ENCODE data around the gene FCGR3A.
"Not testable (repeated sequence)": the region's sequence is repeated elsewhere in the genome, so short reads cannot be mapped to it uniquely, and the experiment has no call there.

The FCGR3A gene

DNA sequence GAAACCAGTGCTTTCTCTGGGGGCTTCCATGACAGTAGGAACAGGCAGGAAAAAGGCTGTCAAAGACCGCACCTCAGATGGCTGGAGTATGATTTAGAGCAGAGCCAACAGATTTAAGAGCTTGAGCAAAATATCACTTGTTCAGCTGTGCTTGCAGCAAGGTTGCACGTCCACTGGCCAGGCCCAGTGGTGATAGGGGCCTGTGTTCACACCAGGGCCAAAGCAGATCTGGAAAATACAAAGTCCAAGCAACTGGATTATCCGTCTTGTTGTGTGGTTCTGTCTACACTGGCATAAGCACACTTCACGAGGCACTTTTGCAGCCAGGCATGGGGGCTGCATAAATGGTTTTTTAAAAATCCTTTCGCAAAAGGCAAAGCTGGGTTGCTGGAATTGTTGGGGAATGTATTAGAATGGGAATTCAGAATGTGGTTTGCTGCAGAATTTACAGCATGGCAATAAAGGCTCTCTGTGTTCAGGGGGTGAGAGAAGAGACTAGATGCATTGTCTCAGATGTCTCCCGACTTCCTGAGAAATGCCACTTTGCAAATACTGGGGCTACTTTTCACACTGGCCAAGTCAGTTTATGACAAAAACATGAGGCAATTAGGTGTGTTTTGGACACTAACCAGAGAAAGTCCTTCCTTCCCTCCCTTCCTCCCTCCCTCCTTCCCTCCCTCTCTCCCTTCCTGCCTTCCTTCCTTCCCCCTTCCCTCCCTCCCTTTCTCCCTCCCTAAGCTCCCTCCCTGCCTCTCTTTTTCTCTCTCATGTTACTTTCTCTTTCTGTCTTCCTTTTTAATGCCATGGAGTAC, 36.8 kb downstream of the FCGR3A start:
- not testable (repeated sequence) for H3K4me1 ChIP-seq (ENCODE audit: control insufficient read depth in 1 of 2, insufficient read depth in 2 of 2, low read length in 2 of 2); H3K4me3 ChIP-seq (ENCODE audit: low read depth in 1 of 2, low read length in 2 of 2); H3K9me3 ChIP-seq (ENCODE audit: control insufficient read depth in 1 of 2, low read length in 2 of 2); H3K9ac ChIP-seq (ENCODE audit: low read depth in 1 of 2, low read length in 2 of 2); H3K27ac ChIP-seq (ENCODE audit: low read depth, low read length); H3K36me3 ChIP-seq (ENCODE audit: control insufficient read depth in 1 of 2, insufficient read depth in 2 of 2, low read length in 2 of 2); H3K27me3 ChIP-seq (ENCODE audit: control insufficient read depth in 1 of 2, insufficient read depth in 2 of 2, low read length in 2 of 2)

- H3K36me3 ChIP-seq (ENCODE audit: control insufficient read depth in 1 of 2, insufficient read depth in 2 of 2, low read length in 2 of 2) = no peaks in the 10 kb centered on the region
- H3K27ac ChIP-seq (ENCODE audit: low read depth, low read length) = no peak overlapping the region
- no peak overlapping the region for H3K9ac ChIP-seq (ENCODE audit: low read depth in 1 of 2, low read length in 2 of 2)
- H3K9me3 ChIP-seq (ENCODE audit: control insufficient read depth in 1 of 2, low read length in 2 of 2) = no peaks in the 10 kb centered on the region
- H3K4me3 ChIP-seq (ENCODE audit: low read depth in 1 of 2, low read length in 2 of 2) = no peak overlapping the region
- H3K27me3 ChIP-seq (ENCODE audit: control insufficient read depth in 1 of 2, insufficient read depth in 2 of 2, low read length in 2 of 2) = peaks cover 0 to 2% of the 10 kb centered on the region in 2 donors
- peaks cover 0 to 7% of the 10 kb centered on the region in 2 donors for H3K4me1 ChIP-seq (ENCODE audit: control insufficient read depth in 1 of 2, insufficient read depth in 2 of 2, low read length in 2 of 2)
Measured at GRCh38 chr1:161511756-161512060, 37.9 kb downstream of the FCGR3A start.

- no peak overlapping the region for H3K27ac ChIP-seq (ENCODE audit: low read depth, low read length)
Measured at GRCh38 chr1:161511018-161511755, 38.4 kb downstream of the FCGR3A start.

DNA sequence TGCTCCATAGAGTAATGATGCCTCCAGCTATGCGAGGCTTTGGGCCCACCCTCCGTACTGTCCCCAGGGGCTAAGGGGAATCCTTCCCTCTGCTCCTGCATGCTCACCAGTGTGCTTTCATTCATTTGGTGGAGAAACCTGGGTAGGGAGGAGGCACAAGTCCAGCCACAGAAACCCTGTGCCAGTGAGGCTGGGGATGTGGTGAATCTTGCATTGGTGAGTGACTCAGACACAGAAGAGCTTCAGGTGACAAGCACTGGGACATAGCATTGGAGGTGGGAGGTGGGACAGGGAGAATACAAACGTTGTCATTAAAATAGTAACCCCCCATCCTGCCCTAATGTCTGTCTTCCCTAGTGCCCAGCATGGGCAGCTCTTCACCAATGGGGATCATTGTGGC, 39.1 kb downstream of the FCGR3A start:
- no peaks in the 10 kb centered on the region for H3K9me3 ChIP-seq (ENCODE audit: control insufficient read depth in 1 of 2, low read length in 2 of 2)
- no peak overlapping the region for H3K4me3 ChIP-seq (ENCODE audit: low read depth in 1 of 2, low read length in 2 of 2)
- H3K27ac ChIP-seq (ENCODE audit: low read depth, low read length) = no peak overlapping the region
- no peak overlapping the region for H3K9ac ChIP-seq (ENCODE audit: low read depth in 1 of 2, low read length in 2 of 2)
- peaks cover 0 to 7% of the 10 kb centered on the region in 2 donors for H3K4me1 ChIP-seq (ENCODE audit: control insufficient read depth in 1 of 2, insufficient read depth in 2 of 2, low read length in 2 of 2)
- H3K36me3 ChIP-seq (ENCODE audit: control insufficient read depth in 1 of 2, insufficient read depth in 2 of 2, low read length in 2 of 2) = no peaks in the 10 kb centered on the region
- H3K27me3 ChIP-seq (ENCODE audit: control insufficient read depth in 1 of 2, insufficient read depth in 2 of 2, low read length in 2 of 2) = peaks cover 0 to 4% of the 10 kb centered on the region in 2 donors

More at GRCh38 chr1:161511018-161511755, 38.4 kb downstream of the FCGR3A start:
- peaks cover 0 to 7% of the 10 kb centered on the region in 2 donors for H3K4me1 ChIP-seq (ENCODE audit: control insufficient read depth in 1 of 2, insufficient read depth in 2 of 2, low read length in 2 of 2)
- H3K9me3 ChIP-seq (ENCODE audit: control insufficient read depth in 1 of 2, low read length in 2 of 2) = no peaks in the 10 kb centered on the region
- H3K27me3 ChIP-seq (ENCODE audit: control insufficient read depth in 1 of 2, insufficient read depth in 2 of 2, low read length in 2 of 2) = peaks cover 0 to 4% of the 10 kb centered on the region in 2 donors
- H3K4me3 ChIP-seq (ENCODE audit: low read depth in 1 of 2, low read length in 2 of 2) = no peak overlapping the region
- H3K9ac ChIP-seq (ENCODE audit: low read depth in 1 of 2, low read length in 2 of 2) = no peak overlapping the region
- H3K36me3 ChIP-seq (ENCODE audit: control insufficient read depth in 1 of 2, insufficient read depth in 2 of 2, low read length in 2 of 2) = no peaks in the 10 kb centered on the region

GRCh38 chr1:161506336-161507223, 43.0 kb downstream of the FCGR3A start:
- H3K9ac ChIP-seq (ENCODE audit: low read depth in 1 of 2, low read length in 2 of 2) = no peak overlapping the region
- no peaks in the 10 kb centered on the region for H3K36me3 ChIP-seq (ENCODE audit: control insufficient read depth in 1 of 2, insufficient read depth in 2 of 2, low read length in 2 of 2)
- no peak overlapping the region for H3K27ac ChIP-seq (ENCODE audit: low read depth, low read length)
- H3K4me1 ChIP-seq (ENCODE audit: control insufficient read depth in 1 of 2, insufficient read depth in 2 of 2, low read length in 2 of 2) = no peaks in the 10 kb centered on the region
- H3K27me3 ChIP-seq (ENCODE audit: control insufficient read depth in 1 of 2, insufficient read depth in 2 of 2, low read length in 2 of 2) = peaks cover 0 to 9% of the 10 kb centered on the region in 2 donors
- peak overlapping the region; percentile 11 to 36 for H3K4me3 ChIP-seq (ENCODE audit: low read depth in 1 of 2, low read length in 2 of 2)
- H3K9me3 ChIP-seq (ENCODE audit: control insufficient read depth in 1 of 2, low read length in 2 of 2) = no peaks in the 10 kb centered on the region

DNA sequence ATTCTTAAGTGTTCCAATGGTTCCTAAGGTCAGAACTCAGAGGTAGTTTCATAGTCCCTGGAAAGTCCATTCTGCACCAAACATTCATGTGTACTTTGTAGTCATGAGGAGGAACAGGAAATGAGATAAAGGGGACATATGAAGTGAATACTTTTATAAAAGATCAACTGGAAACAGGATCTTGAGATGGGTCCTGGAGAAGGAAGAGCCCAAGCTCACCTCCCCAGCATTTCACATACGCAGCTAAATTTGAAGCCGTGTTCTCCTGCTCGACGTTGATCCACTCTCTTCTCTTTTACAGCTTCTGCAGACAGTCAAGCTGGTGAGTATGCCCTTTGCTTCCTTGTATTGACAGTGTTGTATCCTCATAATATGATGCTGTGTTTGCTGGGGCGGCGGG, 43.9 kb downstream of the FCGR3A start:
- Histone ChIP-seq H3K4me1 (ENCODE audit: control insufficient read depth in 1 of 2, insufficient read depth in 2 of 2, low read length in 2 of 2) (no peaks in the 10 kb centered on the region), H3K27me3 (ENCODE audit: control insufficient read depth in 1 of 2, insufficient read depth in 2 of 2, low read length in 2 of 2) (peaks cover 0 to 9% of the 10 kb centered on the region in 2 donors), H3K27ac (ENCODE audit: low read depth, low read length) (peak overlapping the region; percentile 8), H3K9ac (ENCODE audit: low read depth in 1 of 2, low read length in 2 of 2) (no peak overlapping the region), H3K4me3 (ENCODE audit: low read depth in 1 of 2, low read length in 2 of 2) (peak overlapping the region in 1 of 2 donors; percentile 41), H3K36me3 (ENCODE audit: control insufficient read depth in 1 of 2, insufficient read depth in 2 of 2, low read length in 2 of 2) (no peaks in the 10 kb centered on the region), H3K9me3 (ENCODE audit: control insufficient read depth in 1 of 2, low read length in 2 of 2) (no peaks in the 10 kb centered on the region)

- Histone ChIP-seq H3K27me3 (ENCODE audit: control insufficient read depth in 1 of 2, insufficient read depth in 2 of 2, low read length in 2 of 2) (peaks cover 0 to 9% of the 10 kb centered on the region in 2 donors), H3K4me1 (ENCODE audit: control insufficient read depth in 1 of 2, insufficient read depth in 2 of 2, low read length in 2 of 2) (no peaks in the 10 kb centered on the region), H3K9me3 (ENCODE audit: control insufficient read depth in 1 of 2, low read length in 2 of 2) (no peaks in the 10 kb centered on the region), H3K4me3 (ENCODE audit: low read depth in 1 of 2, low read length in 2 of 2) (no peak overlapping the region), H3K36me3 (ENCODE audit: control insufficient read depth in 1 of 2, insufficient read depth in 2 of 2, low read length in 2 of 2) (no peaks in the 10 kb centered on the region), H3K9ac (ENCODE audit: low read depth in 1 of 2, low read length in 2 of 2) (no peak overlapping the region), H3K27ac (ENCODE audit: low read depth, low read length) (no peak overlapping the region)
Measured at GRCh38 chr1:161503394-161503748, 46.2 kb downstream of the FCGR3A start.

DNA sequence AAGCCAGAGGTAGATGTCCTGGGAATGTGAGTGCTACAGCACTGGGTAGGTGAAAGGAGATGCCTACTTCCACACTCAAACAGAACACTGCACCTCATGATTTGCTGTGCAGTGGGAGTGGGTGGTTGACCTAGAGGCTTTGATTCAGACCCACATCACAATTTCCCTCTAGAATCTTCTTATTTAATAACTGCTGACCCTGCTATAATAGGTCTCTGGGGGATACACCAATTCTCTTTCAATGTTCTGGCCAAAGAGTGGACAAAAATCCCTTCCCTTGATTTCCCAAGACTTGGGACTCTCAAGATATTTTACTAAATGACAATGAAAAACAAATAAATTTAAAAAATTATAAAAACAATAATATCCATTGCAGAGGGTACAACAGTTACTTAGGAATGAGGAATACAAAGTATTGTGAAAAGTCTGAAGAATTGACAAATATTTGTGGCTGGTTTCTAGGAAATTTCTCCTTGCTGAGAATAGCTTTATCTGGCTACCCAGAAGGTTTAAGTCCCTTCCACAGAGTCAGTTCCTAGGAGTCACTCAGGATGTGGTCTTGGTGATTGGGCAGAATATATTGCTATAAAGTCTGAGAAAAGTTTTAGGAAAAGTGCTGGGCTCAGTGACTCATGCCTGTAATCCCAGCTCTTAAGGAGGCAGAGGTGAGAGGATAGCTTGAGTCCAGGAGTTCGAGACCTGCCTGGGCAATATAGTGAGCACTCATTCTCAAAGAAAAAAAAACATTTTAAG, 46.8 kb downstream of the FCGR3A start:
- H3K27me3 ChIP-seq (ENCODE audit: control insufficient read depth in 1 of 2, insufficient read depth in 2 of 2, low read length in 2 of 2) = peaks cover 0 to 9% of the 10 kb centered on the region in 2 donors
- H3K4me1 ChIP-seq (ENCODE audit: control insufficient read depth in 1 of 2, insufficient read depth in 2 of 2, low read length in 2 of 2) = no peaks in the 10 kb centered on the region
- no peaks in the 10 kb centered on the region for H3K9me3 ChIP-seq (ENCODE audit: control insufficient read depth in 1 of 2, low read length in 2 of 2)
- no peaks in the 10 kb centered on the region for H3K36me3 ChIP-seq (ENCODE audit: control insufficient read depth in 1 of 2, insufficient read depth in 2 of 2, low read length in 2 of 2)
- no peak overlapping the region for H3K27ac ChIP-seq (ENCODE audit: low read depth, low read length)
- no peak overlapping the region for H3K4me3 ChIP-seq (ENCODE audit: low read depth in 1 of 2, low read length in 2 of 2)
- H3K9ac ChIP-seq (ENCODE audit: low read depth in 1 of 2, low read length in 2 of 2) = no peak overlapping the region

DNA sequence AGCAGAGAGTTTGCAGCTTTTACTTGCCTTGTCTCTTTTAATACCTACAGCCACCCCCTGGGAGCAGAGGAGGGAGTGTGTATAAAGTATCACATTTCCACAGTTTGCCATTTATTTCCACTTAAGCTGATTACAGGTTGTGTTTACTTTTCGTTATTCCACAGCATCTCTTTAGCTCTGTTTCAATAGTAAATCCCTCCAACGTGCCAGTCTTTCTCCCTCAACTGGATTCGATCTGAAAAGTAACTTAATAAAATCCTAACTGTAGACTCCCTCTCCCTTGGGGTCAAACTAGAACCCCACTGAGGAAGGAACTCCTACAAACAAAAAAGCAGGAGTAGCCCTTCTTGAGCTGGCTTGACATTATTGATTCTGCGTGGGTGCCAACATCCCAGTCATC, 47.4 kb downstream of the FCGR3A start:
- Histone ChIP-seq H3K4me3 (ENCODE audit: low read depth in 1 of 2, low read length in 2 of 2) (no peak overlapping the region), H3K36me3 (ENCODE audit: control insufficient read depth in 1 of 2, insufficient read depth in 2 of 2, low read length in 2 of 2) (no peaks in the 10 kb centered on the region), H3K9me3 (ENCODE audit: control insufficient read depth in 1 of 2, low read length in 2 of 2) (no peaks in the 10 kb centered on the region), H3K27me3 (ENCODE audit: control insufficient read depth in 1 of 2, insufficient read depth in 2 of 2, low read length in 2 of 2) (peaks cover 0 to 9% of the 10 kb centered on the region in 2 donors), H3K9ac (ENCODE audit: low read depth in 1 of 2, low read length in 2 of 2) (no peak overlapping the region), H3K4me1 (ENCODE audit: control insufficient read depth in 1 of 2, insufficient read depth in 2 of 2, low read length in 2 of 2) (no peaks in the 10 kb centered on the region), H3K27ac (ENCODE audit: low read depth, low read length) (no peak overlapping the region)

Data from duodenal mucosa (tissue), 2 donors.